ENCODE data around the gene MAGEH1.
A peak's percentile ranks its signal among the peaks of the same experiment; 100 is the strongest.
"Not testable (repeated sequence)": the region's sequence is repeated elsewhere in the genome, so short reads cannot be mapped to it uniquely, and the experiment has no call there.

The MAGEH1 gene, protein sequence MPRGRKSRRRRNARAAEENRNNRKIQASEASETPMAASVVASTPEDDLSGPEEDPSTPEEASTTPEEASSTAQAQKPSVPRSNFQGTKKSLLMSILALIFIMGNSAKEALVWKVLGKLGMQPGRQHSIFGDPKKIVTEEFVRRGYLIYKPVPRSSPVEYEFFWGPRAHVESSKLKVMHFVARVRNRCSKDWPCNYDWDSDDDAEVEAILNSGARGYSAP

DNA sequence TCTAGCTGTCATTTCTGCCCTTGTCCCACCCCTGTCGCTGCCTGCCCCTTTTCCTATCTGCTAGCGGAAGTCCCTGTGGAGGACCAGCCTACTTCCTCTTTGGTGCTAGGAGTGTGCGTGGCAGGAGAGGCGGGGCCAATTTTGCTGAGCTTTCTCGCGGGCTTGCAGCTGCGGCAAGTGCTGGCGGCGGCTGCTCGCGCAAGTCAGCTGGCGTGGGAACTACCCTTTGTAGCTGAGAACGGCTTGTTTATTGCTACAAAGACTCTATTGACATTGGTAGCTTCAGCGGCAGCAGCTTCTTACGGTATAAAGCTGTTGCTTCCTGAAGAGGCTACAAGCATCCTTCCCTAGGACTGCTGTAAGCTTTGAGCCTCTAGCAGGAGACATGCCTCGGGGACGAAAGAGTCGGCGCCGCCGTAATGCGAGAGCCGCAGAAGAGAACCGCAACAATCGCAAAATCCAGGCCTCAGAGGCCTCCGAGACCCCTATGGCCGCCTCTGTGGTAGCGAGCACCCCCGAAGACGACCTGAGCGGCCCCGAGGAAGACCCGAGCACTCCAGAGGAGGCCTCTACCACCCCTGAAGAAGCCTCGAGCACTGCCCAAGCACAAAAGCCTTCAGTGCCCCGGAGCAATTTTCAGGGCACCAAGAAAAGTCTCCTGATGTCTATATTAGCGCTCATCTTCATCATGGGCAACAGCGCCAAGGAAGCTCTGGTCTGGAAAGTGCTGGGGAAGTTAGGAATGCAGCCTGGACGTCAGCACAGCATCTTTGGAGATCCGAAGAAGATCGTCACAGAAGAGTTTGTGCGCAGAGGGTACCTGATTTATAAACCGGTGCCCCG lies at the start of gene MAGEH1:
Gene MAGEH1, plus strand, starts transcription at position 138 of the 843 bp plus-strand sequence. Its CDS starts 248 bp downstream, at position 386.
- DNase-seq (ENCODE audit: low read depth in 3 of 3): peak; percentile 46 to 70 (median 66)

DNA sequence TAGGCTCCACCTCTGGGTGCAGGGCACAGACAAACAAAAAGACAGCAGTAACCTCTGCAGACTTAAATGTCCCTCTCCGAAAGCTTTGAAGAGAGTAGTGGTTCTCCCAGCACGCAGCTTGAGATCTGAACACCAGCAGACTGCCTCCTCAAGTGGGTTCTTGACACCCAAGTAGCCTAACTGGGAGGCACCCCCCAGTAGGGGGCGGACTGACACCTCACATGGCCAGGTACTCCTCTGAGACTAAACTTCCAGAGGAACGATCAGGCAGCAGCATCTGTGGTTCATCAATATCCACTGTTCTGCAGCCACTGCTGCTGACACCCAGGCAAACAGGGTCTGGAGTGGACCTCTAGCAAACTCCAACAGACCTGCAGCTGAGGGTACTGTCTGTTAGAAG lies 24.8 kb upstream of the MAGEH1 start:
- DNase-seq (ENCODE audit: low read depth in 3 of 3): not testable (repeated sequence)

DNA sequence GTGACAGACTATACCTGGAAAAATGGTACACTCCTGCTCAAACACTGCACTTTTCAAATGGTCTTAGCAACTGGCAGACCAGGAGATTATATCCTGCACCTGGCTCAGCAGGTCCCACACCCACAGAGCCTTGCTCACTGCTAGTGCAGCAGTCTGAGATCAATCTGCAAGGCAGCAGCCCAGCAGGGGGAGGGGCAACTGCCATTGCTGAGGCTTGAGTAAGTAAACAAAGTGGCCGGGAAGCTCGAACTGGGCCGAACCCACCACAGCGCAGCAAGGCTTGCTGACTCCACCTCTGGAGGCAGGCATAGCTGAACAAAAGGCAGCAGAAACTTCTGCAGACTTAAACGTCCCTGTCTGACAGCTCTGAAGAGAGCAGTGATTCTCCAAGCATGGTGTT lies 8.5 kb upstream of the MAGEH1 start:
- not testable (repeated sequence) for DNase-seq (ENCODE audit: low read depth in 3 of 3)

GRCh38 chrX:55450259-55450658 lies 1.7 kb upstream of the MAGEH1 start:
- no peak for DNase-seq (ENCODE audit: low read depth in 3 of 3)

DNA sequence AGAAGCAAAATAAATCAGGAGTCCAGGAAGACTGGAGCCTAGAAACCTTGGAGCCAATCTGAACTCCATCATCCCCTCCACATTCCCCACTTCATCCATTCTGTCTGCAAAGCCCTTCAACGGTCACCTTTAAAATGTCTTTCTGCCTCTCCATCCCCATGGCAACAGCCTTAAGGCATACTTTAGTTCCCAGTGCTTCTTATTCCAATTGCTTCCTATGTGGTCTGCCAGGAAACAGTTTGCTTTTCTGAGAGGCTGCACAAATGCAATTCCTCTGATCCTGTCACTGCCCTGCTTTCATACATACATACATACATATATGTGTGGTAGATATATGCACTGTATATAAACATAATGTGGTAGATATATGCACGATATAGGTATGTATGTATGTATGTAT lies 786 bp upstream of the MAGEH1 start:
- no peak for DNase-seq (ENCODE audit: low read depth in 3 of 3)

DNA sequence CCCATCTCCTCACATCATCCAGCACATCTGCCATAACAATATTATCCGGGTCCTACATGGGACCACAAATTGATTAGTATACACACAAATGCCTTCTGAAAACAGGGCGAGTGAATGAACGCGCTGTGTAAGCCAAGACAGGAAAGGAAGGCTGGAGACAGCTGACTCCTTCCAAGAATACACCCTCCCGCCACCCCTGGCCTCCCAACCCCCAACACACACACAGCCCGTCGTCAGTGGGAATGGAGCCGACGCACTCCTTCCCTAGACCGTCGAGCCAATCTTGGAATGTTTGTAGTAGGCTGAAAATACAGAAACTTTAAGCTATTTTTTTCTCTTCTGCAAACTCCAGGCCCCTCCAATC lies 319 bp upstream of the MAGEH1 start:
- DNase-seq (ENCODE audit: low read depth in 3 of 3): no peak

DNA sequence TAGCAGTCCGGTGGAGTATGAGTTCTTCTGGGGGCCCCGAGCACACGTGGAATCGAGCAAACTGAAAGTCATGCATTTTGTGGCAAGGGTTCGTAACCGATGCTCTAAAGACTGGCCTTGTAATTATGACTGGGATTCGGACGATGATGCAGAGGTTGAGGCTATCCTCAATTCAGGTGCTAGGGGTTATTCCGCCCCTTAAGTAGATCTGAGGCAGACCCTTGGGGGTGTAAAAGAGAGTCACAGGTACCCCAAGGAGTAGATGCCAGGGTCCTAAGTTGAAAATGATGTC lies 852 bp downstream of the MAGEH1 start:
- no peak for DNase-seq (ENCODE audit: low read depth in 3 of 3)

- DNase-seq (ENCODE audit: low read depth in 3 of 3): not testable (repeated sequence)
Measured at GRCh38 chrX:55455708-55456107, 3.8 kb downstream of the MAGEH1 start.

DNA sequence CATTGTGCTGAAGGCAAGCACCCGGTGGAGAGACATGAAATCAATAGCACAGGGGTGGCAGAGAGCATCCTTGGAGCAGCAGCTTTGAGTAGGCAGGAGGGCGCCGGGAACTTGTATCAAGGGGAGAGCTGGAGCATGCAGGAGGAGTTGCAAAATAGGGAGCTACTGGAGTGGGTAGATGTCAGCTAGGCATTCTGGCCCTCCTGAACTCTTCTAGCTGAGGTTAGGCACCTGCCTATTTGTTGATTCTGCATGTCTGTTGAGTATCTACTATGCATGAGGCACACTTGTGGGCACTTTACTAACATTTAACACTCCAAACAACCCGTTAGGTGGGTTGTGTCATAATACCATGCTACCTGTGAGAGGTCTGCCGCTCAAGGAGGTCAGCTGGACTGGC lies 7.5 kb downstream of the MAGEH1 start:
- DNase-seq (ENCODE audit: low read depth in 3 of 3): not testable (repeated sequence)

GRCh38 chrX:55459926-55460325 lies 8.0 kb downstream of the MAGEH1 start:
- DNase-seq (ENCODE audit: low read depth in 3 of 3): not testable (repeated sequence)

DNA sequence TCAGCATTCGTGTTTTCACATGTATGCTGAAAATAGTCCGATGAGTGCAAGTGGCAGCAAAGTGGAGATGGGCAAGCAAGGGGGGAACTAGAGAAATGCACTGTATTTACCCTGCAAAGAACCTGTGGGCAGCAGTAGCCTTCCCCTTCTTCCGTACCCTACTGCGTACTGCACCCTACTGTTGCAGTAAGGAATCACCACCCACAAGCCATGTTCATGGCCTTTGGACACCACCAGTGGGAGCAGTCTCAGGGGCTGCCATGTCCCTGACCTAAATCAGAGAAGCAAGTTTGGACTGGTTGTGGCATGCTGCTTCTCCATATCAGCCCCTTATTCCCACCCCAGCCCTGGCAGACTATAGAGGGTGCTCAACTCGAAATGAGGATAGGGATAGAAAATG lies 12.1 kb downstream of the MAGEH1 start:
- DNase-seq (ENCODE audit: low read depth in 3 of 3): not testable (repeated sequence)

DNA sequence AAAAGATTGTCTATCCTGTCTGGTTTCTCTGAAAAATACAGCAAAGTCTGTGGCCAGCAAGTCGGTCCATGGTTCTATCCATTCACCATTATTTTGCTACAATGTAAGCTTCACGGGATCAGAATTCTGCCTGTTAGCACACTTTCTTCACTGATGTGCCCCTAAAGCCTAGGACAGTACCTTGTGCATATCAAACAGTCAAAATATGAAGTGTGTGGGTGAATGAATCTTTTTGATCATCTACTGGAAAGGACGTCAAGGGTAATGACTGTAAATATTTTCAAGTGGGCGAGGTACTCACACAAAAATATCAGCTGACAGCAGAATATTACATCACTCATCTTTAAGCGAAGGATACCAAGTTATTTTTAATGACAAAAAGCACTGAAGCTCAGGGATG lies 13.2 kb downstream of the MAGEH1 start:
- not testable (repeated sequence) for DNase-seq (ENCODE audit: low read depth in 3 of 3)

- DNase-seq (ENCODE audit: low read depth in 3 of 3): not testable (repeated sequence)
Measured at GRCh38 chrX:55465791-55466190, 13.9 kb downstream of the MAGEH1 start.

DNA sequence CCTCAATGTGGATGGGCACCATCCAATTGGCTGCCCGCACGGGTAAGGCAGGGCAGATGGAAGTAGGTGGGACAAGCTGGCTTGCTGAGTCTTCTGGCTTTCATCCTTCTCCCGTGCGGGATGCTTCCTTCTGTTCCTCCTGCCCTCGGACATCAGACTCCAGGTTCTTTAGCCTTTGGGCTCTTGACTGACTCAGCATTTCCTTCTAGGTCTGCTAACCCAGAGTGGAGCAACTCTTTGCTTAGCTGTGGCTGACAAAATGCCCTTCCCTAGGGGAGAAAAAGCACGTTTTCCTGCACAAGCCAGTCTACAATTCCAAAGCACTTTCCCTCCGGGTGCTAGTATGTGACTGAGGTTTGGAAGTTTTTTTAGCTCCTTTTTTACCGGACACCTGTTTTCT lies 28.0 kb downstream of the MAGEH1 start:
- not testable (repeated sequence) for DNase-seq (ENCODE audit: low read depth in 3 of 3)

- DNase-seq (ENCODE audit: low read depth in 3 of 3): no peak
Measured at GRCh38 chrX:55480390-55481062, 28.6 kb downstream of the MAGEH1 start.

DNA sequence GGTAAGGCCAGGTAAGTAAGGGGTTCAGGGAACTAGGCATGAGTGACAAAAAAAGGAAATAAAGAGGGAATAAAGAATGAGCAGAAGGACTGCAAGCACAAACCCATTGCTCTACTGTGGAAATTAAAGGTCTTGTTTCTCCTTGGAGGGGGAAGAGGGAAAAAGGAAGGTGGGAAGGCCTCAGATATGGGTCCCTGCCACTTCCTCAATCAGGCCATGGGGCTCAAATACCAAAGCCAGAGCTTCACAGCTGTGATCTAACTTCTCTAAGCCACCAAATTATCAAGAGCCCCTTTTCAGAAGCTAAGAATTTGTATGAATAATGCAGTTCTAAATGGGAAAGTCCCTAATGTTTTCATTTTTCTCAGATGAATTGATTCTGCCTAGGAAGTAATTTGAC lies 33.0 kb downstream of the MAGEH1 start:
- no peak for DNase-seq (ENCODE audit: low read depth in 3 of 3)

- DNase-seq (ENCODE audit: low read depth in 3 of 3): no peak
Measured at GRCh38 chrX:55486736-55487135, 34.8 kb downstream of the MAGEH1 start.

DNA sequence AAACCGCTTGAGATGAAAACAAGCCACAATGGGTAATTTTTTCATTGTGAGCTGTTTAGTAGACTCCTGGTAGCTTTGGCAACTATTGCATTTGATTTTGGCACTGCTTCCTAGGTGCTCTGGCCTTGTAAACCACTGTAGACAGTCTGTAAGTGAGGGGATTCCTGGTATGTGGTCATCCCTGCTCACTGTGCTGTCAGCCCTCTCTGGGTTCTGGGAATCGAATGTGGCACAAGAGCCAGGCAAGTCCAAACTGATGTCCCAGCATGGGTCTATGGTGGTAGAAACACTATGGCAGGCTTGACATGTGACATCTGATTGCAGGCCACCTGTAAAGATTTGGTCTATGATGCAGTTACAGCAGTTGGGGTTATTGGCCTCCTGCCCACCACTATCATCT lies 35.2 kb downstream of the MAGEH1 start:
- DNase-seq (ENCODE audit: low read depth in 3 of 3): no peak

DNA sequence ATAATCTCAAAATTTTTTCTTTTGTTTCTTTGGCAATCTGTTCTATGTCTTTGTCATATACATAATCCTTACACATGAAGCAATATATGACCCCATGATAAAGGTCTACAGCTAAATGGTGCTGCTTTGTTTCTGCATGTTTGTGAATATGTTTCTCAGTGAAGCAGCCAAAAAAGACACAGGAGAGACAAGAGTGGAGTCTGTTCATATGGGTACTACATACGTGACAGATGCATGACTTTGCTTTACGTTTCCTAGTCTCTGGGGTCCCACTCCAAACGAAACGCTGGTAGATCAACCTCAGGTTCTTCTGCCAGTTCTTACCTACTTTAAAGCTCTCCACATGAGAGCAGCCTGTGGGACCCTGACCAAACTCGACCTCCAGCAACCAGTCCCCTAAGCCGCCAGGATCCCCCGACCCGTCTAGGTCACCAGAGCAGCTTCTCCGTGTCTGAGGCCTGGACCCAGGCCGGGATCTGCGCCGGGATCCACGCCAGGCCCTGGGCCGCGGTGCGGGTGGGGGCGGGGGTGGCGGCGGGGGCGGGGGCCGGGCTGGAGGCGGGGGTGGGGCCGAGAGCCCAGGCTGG lies 36.2 kb downstream of the MAGEH1 start:
- no peak for DNase-seq (ENCODE audit: low read depth in 3 of 3)

DNA sequence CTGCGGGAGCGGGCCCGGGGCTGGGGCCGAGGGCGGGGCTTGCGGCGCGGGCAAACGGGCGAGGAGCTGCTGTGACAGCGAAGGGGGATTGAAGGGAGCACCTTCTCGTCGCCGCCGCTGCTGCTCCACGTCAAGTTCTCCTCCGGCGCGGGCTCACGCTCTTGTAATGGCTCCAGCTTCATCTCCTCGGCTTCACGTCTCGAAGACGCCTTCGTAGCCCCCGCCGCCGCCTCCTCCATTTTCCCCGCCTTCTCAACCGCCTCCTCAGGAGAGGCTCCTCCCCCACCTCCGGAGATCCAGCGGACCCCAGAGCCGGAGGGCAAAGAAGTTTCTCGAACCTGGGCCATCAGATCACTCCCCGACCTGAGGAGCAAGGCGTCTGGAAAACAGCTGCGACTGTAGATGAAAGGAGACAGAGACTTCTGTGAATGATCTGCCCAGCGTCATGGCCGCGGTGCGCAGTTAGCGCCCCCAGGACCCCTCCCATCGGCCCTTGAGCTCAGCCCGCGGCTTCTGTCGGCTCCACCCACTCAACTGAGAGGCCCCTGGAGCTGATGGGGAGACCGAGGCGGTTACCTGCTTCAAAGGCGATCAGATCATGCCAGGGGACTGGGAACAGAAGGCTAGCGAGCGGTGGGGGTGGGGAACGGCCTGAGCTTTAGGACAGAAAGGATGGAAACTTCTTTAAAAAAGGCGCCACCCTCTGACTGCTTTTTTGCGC lies 36.8 kb downstream of the MAGEH1 start:
- DNase-seq (ENCODE audit: low read depth in 3 of 3): peak in 2 of 3 donors; percentile 9 to 41

DNA sequence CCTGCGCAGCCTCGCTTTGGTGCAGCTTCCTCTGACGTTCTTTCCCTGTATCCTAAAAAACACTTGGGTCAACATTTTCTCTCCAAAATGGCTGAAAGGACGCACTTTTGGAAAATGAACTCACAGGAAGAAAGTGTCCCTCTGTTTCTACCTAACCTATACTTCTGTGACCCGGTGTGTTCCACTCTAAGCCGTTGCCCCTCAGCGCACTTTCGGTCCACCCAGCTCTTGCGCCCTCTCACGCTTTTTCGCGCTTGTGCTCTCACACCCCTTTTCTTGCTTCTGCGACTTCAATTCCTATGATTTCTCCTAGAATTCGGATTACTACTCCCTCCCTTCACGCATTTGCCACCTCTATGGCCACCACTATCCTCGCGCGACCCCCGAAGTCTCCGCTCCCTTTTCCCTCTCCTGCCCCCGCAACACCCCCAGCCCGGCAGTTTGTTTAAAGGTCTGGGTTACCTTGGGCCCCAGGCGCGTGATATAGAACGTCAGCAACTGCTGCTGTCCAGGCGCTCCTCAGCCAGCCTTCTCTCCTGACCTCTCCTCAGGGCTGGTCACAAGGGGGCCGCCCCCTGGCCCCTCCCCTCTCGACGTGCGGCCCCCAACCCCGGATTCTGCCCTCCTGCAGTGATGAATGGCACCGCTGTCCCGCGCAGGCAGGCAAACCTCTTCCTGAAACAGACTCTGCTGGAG lies 37.5 kb downstream of the MAGEH1 start, which contains the start of gene USP51:
Gene USP51, minus strand, starts transcription at position 535 of the 696 bp plus-strand sequence. CDS start 909 bp downstream, outside the sequence.
- DNase-seq (ENCODE audit: low read depth in 3 of 3): no peak
